Activated naive CD8-positive, alpha-beta T cell treated with anti-CD3 and anti-CD28 coated beads for 36 hours (primary cell): ENCODE measurements around the gene TOM1L2. TPM values are rescaled to one million over a fixed set of nuclear protein-coding genes. Genes with fewer than 3 reads are reported as not detected.

Experiments used
- total RNA-seq, 2 experiments: library from RNA; stranded (reverse); gene quantifications; one replicate each; pipeline ENCODE4 v1.2.3, GENCODE V29; 2021

TOM1L2 gene
- total RNA-seq, 2 experiments from 2014 or later, result 8.5 to 9.0 TPM

Other genes starting within 250 kb of the TOM1L2 start
- gene SREBF1, start 135.4 kb downstream of the TOM1L2 start, total RNA-seq, result 100 to 1,000 TPM; 123 to 131 TPM
- gene DRC3, start 462 bp upstream of the TOM1L2 start, total RNA-seq, result under 1 TPM; 0.18 to 0.52 TPM
- gene ATPAF2, start 66.8 kb upstream of the TOM1L2 start, total RNA-seq, result 10 to 100 TPM; 31.0 to 33.3 TPM
- gene GID4, start 67.0 kb upstream of the TOM1L2 start, total RNA-seq, result 1 to 10 TPM; 7.2 to 7.7 TPM
- gene DRG2, start 115.5 kb upstream of the TOM1L2 start, total RNA-seq, result 10 to 100 TPM; 52.2 to 52.4 TPM
- under 1 TPM; 0.60 to 0.68 TPM for gene MYO15A, start 136.4 kb upstream of the TOM1L2 start, total RNA-seq
- gene ALKBH5, start 211.4 kb upstream of the TOM1L2 start, total RNA-seq, result 100 to 1,000 TPM; 163 TPM